ENCODE results near the gene RNF34.

Gene RNF34

GRCh38 chr12:121441555-121441954 lies 41.6 kb downstream of the RNF34 start:
- DNase-seq, result peak; percentile 58

DNA sequence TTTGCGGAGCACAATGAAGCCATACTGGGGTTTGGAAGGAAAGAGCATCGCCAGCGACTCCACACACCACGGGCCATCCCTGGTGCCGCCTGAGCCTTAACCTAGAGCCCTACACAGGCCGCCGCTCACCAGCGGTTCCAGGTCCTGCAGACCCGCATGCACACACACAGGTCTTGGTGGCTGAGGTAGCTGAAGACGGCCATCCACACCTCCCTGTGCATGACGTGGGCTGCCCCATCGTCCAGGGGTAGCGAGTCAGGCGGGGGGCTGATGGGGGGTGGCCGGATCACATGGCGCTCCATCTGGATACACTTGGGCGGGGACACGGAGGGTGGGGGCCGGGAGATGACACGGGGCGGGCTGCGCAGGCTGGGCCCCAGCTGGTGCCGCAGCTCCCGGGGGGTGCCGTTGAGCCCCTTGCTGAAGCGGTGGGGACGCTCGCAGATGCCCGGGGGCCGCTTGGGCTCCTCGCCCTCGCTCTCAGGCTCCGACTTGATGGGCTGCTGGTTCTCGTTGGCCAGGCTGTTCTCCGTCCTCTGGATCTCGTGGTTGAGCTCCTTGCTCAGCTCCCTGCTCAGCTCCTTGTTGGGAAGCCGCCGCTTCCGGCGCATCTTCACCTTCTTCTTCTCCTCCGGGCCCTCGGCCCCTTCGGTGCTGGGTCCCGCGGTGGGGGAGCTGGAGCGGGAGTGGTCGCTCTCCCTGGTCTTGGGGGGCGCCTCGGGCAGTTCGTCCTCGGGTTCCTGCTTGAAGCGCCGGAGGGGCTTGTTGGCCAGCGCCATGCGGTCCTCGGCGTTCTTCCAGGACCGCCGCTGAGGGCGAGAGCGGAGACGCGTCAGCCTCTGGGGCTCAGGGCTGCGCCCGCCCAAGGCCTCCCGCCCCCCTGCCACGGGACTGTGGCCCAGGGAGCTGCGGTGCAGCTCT lies 42.4 kb downstream of the RNF34 start:
- DNase-seq, result no peak

GRCh38 chr12:121443193-121443870 lies 43.4 kb downstream of the RNF34 start:
- peak; percentile 79 for DNase-seq

DNA sequence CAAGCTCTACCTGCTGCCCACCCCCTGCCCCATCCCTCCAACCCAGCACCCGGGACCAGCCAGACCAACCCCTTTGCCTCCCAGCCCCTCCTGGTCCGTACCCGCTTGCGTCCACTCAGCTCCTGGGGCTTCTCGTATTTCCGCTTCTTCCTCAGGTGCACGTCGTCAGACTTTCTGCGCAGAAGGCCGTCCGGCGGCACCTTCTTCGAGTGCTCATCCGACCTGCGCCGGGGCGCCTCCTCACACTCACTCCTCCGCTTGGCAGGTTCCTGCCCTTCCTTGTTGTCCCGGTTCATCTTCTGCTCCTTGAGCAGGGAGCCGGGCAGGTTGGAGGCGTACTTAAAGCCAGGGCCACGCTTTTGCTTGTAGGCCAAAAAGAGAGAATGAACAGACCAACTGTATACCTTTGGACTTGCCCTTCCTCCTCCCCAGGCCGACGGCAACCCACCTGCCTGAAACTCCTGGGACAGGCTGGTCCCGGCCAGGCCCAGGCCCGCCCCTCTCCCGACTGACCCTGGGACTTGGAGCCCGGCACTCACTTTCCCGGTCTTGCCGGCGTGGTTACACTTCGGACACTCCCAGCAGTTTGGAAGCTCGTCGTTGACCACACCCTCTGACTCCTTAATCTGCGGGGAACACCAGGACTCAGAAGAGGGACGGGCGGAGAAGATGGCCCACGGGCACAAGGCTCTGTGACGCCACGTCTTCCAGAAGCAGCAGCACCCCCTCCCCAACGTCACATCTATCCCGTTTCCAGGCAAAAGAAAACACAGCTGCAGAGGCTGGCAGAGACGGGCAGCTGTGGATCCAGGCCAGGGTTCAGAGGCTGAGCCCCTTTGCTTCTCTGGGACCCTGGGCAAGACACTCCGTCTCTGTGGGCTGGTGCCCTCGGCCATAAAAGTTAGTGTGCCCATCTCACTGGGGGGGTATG lies 44.3 kb downstream of the RNF34 start:
- DNase-seq, result no peak

- no peak for DNase-seq
These were observed 44.9 kb downstream of the RNF34 start for GRCh38 chr12:121444842-121445202.

GRCh38 chr12:121446750-121447149 lies 46.8 kb downstream of the RNF34 start:
- DNase-seq, result no peak

- DNase-seq, result no peak
These were observed 48.9 kb downstream of the RNF34 start for GRCh38 chr12:121448771-121449315.

- no peak for DNase-seq
These were observed 52.0 kb downstream of the RNF34 start for GRCh38 chr12:121451961-121452339.

GRCh38 chr12:121452340-121452984 lies 52.5 kb downstream of the RNF34 start:
- no peak for DNase-seq

GRCh38 chr12:121452985-121453360 lies 53.1 kb downstream of the RNF34 start:
- DNase-seq, result no peak

DNA sequence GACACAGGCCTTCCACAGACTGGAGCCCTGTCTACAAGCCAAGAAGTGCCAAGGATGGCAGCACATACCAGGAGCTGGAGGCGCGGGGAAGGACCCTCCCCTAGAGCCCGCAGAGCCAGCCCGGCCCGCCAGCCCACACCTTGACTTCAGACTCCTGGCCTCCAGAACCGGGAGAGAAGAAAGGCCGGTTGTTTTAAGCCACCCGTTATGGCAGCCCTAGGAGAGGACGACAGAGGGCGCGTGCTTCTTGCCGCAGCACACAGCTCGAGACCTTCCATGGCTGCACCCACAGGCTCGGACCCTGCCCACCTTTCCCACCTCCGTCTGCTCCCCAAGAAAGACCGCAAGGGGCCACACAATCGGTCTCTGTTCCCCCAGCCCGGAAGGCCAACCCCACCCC lies 53.7 kb downstream of the RNF34 start:
- DNase-seq, result no peak

- no peak for DNase-seq
These were observed 55.0 kb downstream of the RNF34 start for GRCh38 chr12:121454921-121455320.

GRCh38 chr12:121455766-121456420 lies 56.0 kb downstream of the RNF34 start:
- DNase-seq, result no peak

DNA sequence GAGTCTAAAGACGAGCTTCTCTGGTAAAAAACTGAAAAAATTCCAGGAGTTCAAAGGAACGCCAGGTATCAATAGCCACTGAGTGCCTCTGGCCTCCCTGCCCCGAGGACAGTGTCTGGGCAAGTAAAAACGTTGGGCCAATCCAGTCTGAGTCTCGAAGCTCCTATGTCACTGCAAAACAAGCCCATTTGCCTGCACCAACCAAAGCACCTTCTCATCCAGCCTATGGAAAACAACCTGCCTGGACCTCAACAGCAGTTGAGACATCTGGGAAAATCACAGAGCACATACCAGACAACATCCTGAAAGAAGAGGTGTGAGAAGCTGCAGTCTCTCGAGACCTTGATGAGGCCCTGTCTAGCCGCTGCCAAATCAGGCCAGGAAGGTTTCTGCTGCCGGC lies 56.6 kb downstream of the RNF34 start:
- no peak for DNase-seq

GRCh38 chr12:121461048-121461447 lies 61.1 kb downstream of the RNF34 start:
- DNase-seq, result no peak

DNA sequence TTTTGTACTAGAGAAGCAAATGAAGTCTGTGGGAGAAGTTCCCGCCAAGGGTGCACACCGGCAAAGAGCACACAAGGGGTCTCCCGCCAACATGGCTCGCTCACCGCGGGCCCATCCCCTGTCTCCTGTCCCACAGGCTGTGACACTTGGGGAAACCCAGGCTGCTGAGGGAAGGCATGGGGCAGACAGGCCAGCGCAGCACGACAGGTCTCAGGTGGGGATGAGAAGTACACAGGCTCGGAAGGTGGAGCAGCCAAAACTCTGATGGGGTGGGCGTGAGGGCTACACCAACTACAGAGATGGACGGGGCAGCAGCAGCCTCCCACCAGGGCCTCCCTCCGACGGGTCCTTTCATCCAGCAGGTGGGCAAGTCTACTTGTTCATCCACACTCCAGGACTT lies 64.4 kb downstream of the RNF34 start:
- DNase-seq, result no peak

DNA sequence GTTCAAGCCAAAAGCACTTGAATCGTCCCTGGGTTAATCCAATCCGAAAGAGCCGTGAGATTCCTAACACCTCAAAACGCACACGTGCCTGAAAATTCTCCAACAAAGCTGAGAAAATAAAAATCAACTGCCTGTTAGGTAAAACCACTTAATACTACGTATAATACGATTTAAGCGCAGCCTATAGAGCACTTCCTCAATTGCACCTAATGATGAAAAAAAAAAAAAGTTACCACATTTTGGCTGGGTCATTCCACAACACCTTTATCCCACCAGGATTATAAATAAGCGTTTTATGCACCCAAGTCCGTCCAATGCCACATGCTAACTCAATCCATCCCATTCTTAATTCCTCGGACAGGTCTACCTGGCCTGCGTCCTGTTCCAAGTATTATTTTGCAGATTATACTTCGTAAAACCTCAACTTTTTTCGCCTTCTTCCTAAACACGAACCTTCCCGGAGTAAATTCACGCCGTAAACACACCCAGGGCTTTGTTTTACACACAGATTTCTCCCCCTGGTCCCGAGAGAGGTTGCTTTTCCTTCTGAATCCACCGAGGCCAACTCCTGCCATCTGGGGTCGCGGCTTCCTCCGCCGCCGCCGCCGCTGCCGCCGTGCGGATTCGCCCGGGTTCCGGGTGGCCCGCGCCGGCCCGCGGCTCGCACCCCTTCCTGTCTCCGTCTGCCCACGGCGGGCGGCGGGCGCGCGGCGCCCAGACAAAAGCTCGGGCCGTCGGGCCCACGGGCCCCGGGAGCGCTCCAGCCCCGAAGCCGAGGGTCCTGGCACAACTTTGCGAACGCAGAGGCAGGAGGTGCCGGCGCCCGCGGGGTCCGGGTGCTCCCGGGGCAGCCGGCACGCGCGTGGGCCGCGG lies 66.2 kb downstream of the RNF34 start:
- peak; percentile 65 for DNase-seq

- DNase-seq, result peak; percentile 92
These were observed 67.1 kb downstream of the RNF34 start for GRCh38 chr12:121466794-121467637.

- DNase-seq, result peak; percentile 51
These were observed 68.0 kb downstream of the RNF34 start for GRCh38 chr12:121467638-121468498.
